GM03348 (cell line): ENCODE data around the gene SERPINB13.

Source experiments
- DNase-seq: peaks from one replicate; pipeline ENCODE4 v3.0.0; 2012; ENCODE audit warnings: low spot score

SERPINB13 gene

GRCh38 chr18:63586966-63587365, at the start of gene SERPINB13:
Gene SERPINB13, plus strand, starts transcription at chr18:63587343. Its CDS starts 1,325 bp downstream, at chr18:63588668.
- DNase-seq: no peak

- peak; percentile 68 for DNase-seq
Observed at GRCh38 chr18:63539904-63540510, 47.1 kb upstream of the SERPINB13 start.

GRCh38 chr18:63542069-63542468, 45.1 kb upstream of the SERPINB13 start, which contains the start of gene SERPINB12:
Gene SERPINB12, plus strand, starts transcription at chr18:63542369. Its CDS starts 13,791 bp downstream, at chr18:63556160.
- DNase-seq: no peak

GRCh38 chr18:63544017-63544416, 43.1 kb upstream of the SERPINB13 start:
- DNase-seq: no peak

- DNase-seq: no peak
Observed at GRCh38 chr18:63545000-63545399, 42.1 kb upstream of the SERPINB13 start.

GRCh38 chr18:63550068-63550467, 37.1 kb upstream of the SERPINB13 start:
- no peak for DNase-seq

GRCh38 chr18:63551769-63552168, 35.4 kb upstream of the SERPINB13 start:
- no peak for DNase-seq

- DNase-seq: no peak
Observed at GRCh38 chr18:63552581-63552980, 34.6 kb upstream of the SERPINB13 start.

GRCh38 chr18:63553081-63553480, 34.1 kb upstream of the SERPINB13 start:
- peak; percentile 85 for DNase-seq

GRCh38 chr18:63559567-63560491, 27.3 kb upstream of the SERPINB13 start:
- no peak for DNase-seq

GRCh38 chr18:63562284-63562683, 24.9 kb upstream of the SERPINB13 start:
- DNase-seq: no peak

GRCh38 chr18:63564021-63564420, 23.1 kb upstream of the SERPINB13 start:
- DNase-seq: no peak

GRCh38 chr18:63564561-63564960, 22.6 kb upstream of the SERPINB13 start:
- no peak for DNase-seq

GRCh38 chr18:63567276-63567675, 19.9 kb upstream of the SERPINB13 start:
- DNase-seq: no peak

- no peak for DNase-seq
Observed at GRCh38 chr18:63567825-63568224, 19.3 kb upstream of the SERPINB13 start.

- DNase-seq: peak; percentile 10
Observed at GRCh38 chr18:63570721-63571120, 16.4 kb upstream of the SERPINB13 start.

GRCh38 chr18:63575681-63576080, 11.5 kb upstream of the SERPINB13 start:
- no peak for DNase-seq

- peak; percentile 53 for DNase-seq
Observed at GRCh38 chr18:63578357-63578958, 8.7 kb upstream of the SERPINB13 start.

GRCh38 chr18:63579616-63580015, 7.5 kb upstream of the SERPINB13 start:
- no peak for DNase-seq

GRCh38 chr18:63585988-63586387, 1.2 kb upstream of the SERPINB13 start:
- DNase-seq: no peak

GRCh38 chr18:63586431-63586830, 712 bp upstream of the SERPINB13 start:
- no peak for DNase-seq

- DNase-seq: no peak
Observed at GRCh38 chr18:63588909-63589308, 1.8 kb downstream of the SERPINB13 start.

- DNase-seq: peak; percentile 17
Observed at GRCh38 chr18:63590373-63590772, 3.2 kb downstream of the SERPINB13 start.
